Neural crest cell (in vitro differentiated cells): ENCODE data around the gene CPT1C. TPM values are rescaled to one million over a fixed set of nuclear protein-coding genes. Genes with fewer than 3 reads are reported as not detected.

Source experiments
- DNase-seq: peaks from one replicate; pipeline ENCODE4 v3.0.0; 2021; ENCODE audit warnings: low read depth, mixed read lengths, low spot score
- H3K27ac Mint-ChIP-seq: one replicate; pipeline ENCODE4 v1.8.0; 2021; ENCODE audit warnings: mild to moderate bottlenecking, mixed read lengths; ENCODE audit not compliant: unreplicated experiment
- H3K27me3 Mint-ChIP-seq: 2 replicates; pipeline ENCODE4 v1.8.0; 2021; ENCODE audit warnings: low read depth, mild to moderate bottlenecking, mixed read lengths
- H3K36me3 Mint-ChIP-seq: 2 replicates; pipeline ENCODE4 v1.8.0; 2021; ENCODE audit warnings: low read depth, mild to moderate bottlenecking, mixed read lengths
- H3K4me1 Mint-ChIP-seq: 2 replicates; pipeline ENCODE4 v1.8.0; 2021; ENCODE audit warnings: mixed read lengths
- H3K4me3 Mint-ChIP-seq: one replicate; pipeline ENCODE4 v1.8.0; 2021; ENCODE audit warnings: mild to moderate bottlenecking, mixed read lengths
- H3K9me3 Mint-ChIP-seq: 2 replicates; pipeline ENCODE4 v1.8.0; 2021; ENCODE audit warnings: mixed read lengths
- CTCF ChIP-seq: fragments of 200-600 bp; sonication (generic); conservative IDR thresholded peaks from 2 replicates; pipeline ENCODE4 v1.5.0; 2021; ENCODE audit warnings: antibody characterized with exemption, mild to moderate bottlenecking
- total RNA-seq: library from RNA; stranded (reverse); gene quantifications from 2 replicates; pipeline ENCODE4 v1.2.1, GENCODE V29; 2021

Gene CPT1C
- total RNA-seq, 1 donor from 2014 or later: 87.7 TPM

- Mint-ChIP-seq H3K27ac (no peak overlapping the region), H3K4me1 (peaks cover 8% of the 10 kb centered on the region), H3K36me3 (peaks cover 3% of the 10 kb centered on the region), H3K4me3 (peak overlapping the region; percentile 27), H3K9me3 (no peaks in the 10 kb centered on the region), H3K27me3 (peaks cover 3% of the 10 kb centered on the region)
- no peak for TF ChIP-seq CTCF
- no peak for DNase-seq
These were observed 5.9 kb downstream of the CPT1C start for GRCh38 chr19:49696865-49697264.

GRCh38 chr19:49699364-49699763 lies 8.4 kb downstream of the CPT1C start:
- DNase-seq: no peak
- no peak for TF ChIP-seq CTCF
- H3K4me1 Mint-ChIP-seq: no peaks in the 10 kb centered on the region
- H3K36me3 Mint-ChIP-seq: peaks cover 3% of the 10 kb centered on the region
- no peaks in the 10 kb centered on the region for H3K27me3 Mint-ChIP-seq
- H3K27ac Mint-ChIP-seq: no peak overlapping the region
- H3K9me3 Mint-ChIP-seq: no peaks in the 10 kb centered on the region
- H3K4me3 Mint-ChIP-seq: no peak overlapping the region

GRCh38 chr19:49700563-49700962 lies 9.6 kb downstream of the CPT1C start:
- Mint-ChIP-seq H3K9me3 (no peaks in the 10 kb centered on the region), H3K36me3 (peaks cover 3% of the 10 kb centered on the region), H3K4me3 (no peak overlapping the region), H3K27me3 (no peaks in the 10 kb centered on the region), H3K27ac (no peak overlapping the region), H3K4me1 (no peaks in the 10 kb centered on the region)
- DNase-seq: no peak
- no peak for TF ChIP-seq CTCF

- Mint-ChIP-seq H3K36me3 (peaks cover 3% of the 10 kb centered on the region), H3K4me1 (no peaks in the 10 kb centered on the region), H3K9me3 (no peaks in the 10 kb centered on the region), H3K27ac (no peak overlapping the region), H3K27me3 (no peaks in the 10 kb centered on the region), H3K4me3 (no peak overlapping the region)
- TF ChIP-seq CTCF: no peak
- DNase-seq: no peak
These were observed 10.4 kb downstream of the CPT1C start for GRCh38 chr19:49701271-49701786.

- Mint-ChIP-seq H3K27me3 (no peaks in the 10 kb centered on the region), H3K36me3 (peaks cover 6% of the 10 kb centered on the region)
- no peak for TF ChIP-seq CTCF
These were observed 14.1 kb downstream of the CPT1C start for GRCh38 chr19:49704888-49705642.

More at GRCh38 chr19:49704888-49705642, 14.1 kb downstream of the CPT1C start:
- Mint-ChIP-seq H3K27ac (no peak overlapping the region), H3K4me1 (no peaks in the 10 kb centered on the region), H3K9me3 (no peaks in the 10 kb centered on the region), H3K4me3 (no peak overlapping the region)
- DNase-seq: no peak
